Astrocyte (in vitro differentiated cells and primary cell): ENCODE measurements around the gene CLCN7. TPM values are rescaled to one million over a fixed set of nuclear protein-coding genes. Genes with fewer than 3 reads are reported as not detected.

Source experiments
- DNase-seq: peaks from one replicate; pipeline ENCODE4 v3.0.0-alpha.2; 2010; ENCODE audit warnings: low read depth
- FAIRE-seq: peaks from 2 replicates; lab custom pipeline; 2011; peaks lifted over from hg19 to GRCh38; lab: Jason Lieb, UNC
- H2AFZ ChIP-seq: 2 replicates; pipeline ENCODE4 v1.6.0; 2012; ENCODE audit warnings: low read depth, low read length, inconsistent platforms
- H3K27ac ChIP-seq: 2 replicates; pipeline ENCODE4 v1.5.1; 2011; ENCODE audit warnings: low read depth, low read length, inconsistent platforms
- H3K27me3 ChIP-seq: 2 replicates; pipeline ENCODE4 v1.6.0; 2011; ENCODE audit warnings: low read length, inconsistent platforms; ENCODE audit not compliant: insufficient read depth
- H3K36me3 ChIP-seq: 2 replicates; pipeline ENCODE4 v1.5.1; 2011; ENCODE audit warnings: low read length, inconsistent platforms; ENCODE audit not compliant: insufficient read depth
- H3K4me1 ChIP-seq: 2 replicates; pipeline ENCODE4 v1.5.1; 2011; ENCODE audit warnings: low read length, inconsistent platforms; ENCODE audit not compliant: insufficient read depth
- H3K4me2 ChIP-seq: 2 replicates; pipeline ENCODE4 v1.6.0; 2012; ENCODE audit warnings: low read length, inconsistent platforms
- H3K4me3 ChIP-seq: 2 replicates; pipeline ENCODE4 v1.5.1; 2011; ENCODE audit warnings: low read depth, mild to moderate bottlenecking, low read length, inconsistent platforms; ENCODE audit not compliant: insufficient read depth
- H3K79me2 ChIP-seq: 2 replicates; pipeline ENCODE4 v1.6.0; 2012; ENCODE audit warnings: mild to moderate bottlenecking, low read length, inconsistent platforms; ENCODE audit not compliant: insufficient read depth
- H3K9ac ChIP-seq: 2 replicates; pipeline ENCODE4 v1.6.0; 2012; ENCODE audit warnings: mild to moderate bottlenecking, low read length, inconsistent platforms
- H3K9me3 ChIP-seq: 2 replicates; pipeline ENCODE4 v1.5.1; 2012; ENCODE audit warnings: low read depth, mild to moderate bottlenecking, low read length, inconsistent platforms; ENCODE audit not compliant: insufficient read depth
- H4K20me1 ChIP-seq: 2 replicates; pipeline ENCODE4 v1.6.0; 2012; ENCODE audit warnings: low read length, inconsistent platforms; ENCODE audit not compliant: insufficient read depth
- H3K27ac Mint-ChIP-seq: one replicate; pipeline ENCODE4 v1.8.0; 2021; ENCODE audit warnings: mild to moderate bottlenecking, mixed read lengths; ENCODE audit not compliant: unreplicated experiment
- H3K27me3 Mint-ChIP-seq: one replicate; pipeline ENCODE4 v1.8.0; 2021; ENCODE audit warnings: low read depth, mixed read lengths; ENCODE audit not compliant: unreplicated experiment
- H3K36me3 Mint-ChIP-seq: one replicate; pipeline ENCODE4 v1.8.0; 2021; ENCODE audit warnings: low read depth, mixed read lengths; ENCODE audit not compliant: unreplicated experiment
- H3K4me1 Mint-ChIP-seq: one replicate; pipeline ENCODE4 v1.8.0; 2021; ENCODE audit warnings: low read depth, mixed read lengths; ENCODE audit not compliant: unreplicated experiment
- H3K4me3 Mint-ChIP-seq: one replicate; pipeline ENCODE4 v1.8.0; 2021; ENCODE audit warnings: mild to moderate bottlenecking, moderate library complexity, mixed read lengths; ENCODE audit not compliant: unreplicated experiment
- H3K9me3 Mint-ChIP-seq: one replicate; pipeline ENCODE4 v1.8.0; 2021; ENCODE audit warnings: mild to moderate bottlenecking, mixed read lengths; ENCODE audit not compliant: unreplicated experiment
- EZH2 ChIP-seq: IDR thresholded peaks from 2 replicates; pipeline ENCODE4 v1.6.1; 2012; ENCODE audit warnings: mild to moderate bottlenecking, low read length, inconsistent platforms; ENCODE audit not compliant: insufficient read depth
- total RNA-seq: library from RNA; stranded (reverse); gene quantifications from 2 replicates; pipeline ENCODE4 v1.2.1, GENCODE V29; 2021
- TF ChIP-seq, protein P1 (sequence below): IDR thresholded peaks from 2 replicates; pipeline ENCODE4 v1.5.1; 2011; ENCODE audit warnings: low read depth, mild to moderate bottlenecking, inconsistent platforms, low read length, moderate library complexity; ENCODE audit not compliant: insufficient read depth

The CLCN7 gene
- total RNA-seq, 1 donor from 2014 or later = 66.7 TPM

DNA sequence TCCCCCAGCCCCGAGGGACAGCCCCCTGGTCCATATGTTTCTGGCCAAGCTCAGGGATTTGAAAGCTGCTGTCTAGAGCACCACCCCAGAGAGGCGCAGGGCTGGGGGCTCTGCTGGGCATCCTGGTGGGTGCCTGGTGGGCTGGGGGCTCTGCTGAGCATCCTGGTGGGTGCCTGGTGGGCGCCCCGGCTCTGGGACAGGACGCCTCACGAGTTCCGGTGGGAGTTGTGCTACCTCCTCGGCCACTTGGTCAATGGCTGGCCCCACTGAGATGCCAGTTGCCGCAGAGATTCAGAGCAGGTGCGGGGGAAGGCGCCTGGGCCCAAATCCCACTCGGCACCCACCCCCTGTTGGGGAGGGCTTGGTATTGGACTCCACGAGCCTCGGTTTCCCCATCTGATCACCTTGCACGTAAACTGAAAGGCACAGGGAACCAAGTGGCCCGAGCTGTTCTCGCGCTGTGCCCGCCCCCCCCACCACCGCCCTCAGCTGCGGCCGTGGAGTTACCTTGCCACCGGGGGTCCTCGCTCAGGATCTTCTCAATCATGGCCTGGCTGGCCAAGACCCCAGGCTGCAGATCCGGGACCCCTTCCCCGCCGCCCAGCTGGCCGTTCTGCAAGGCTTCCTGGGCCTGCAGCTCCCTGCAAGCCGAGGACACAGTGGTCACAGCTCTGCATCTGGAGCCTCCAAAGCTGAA lies 73.6 kb downstream of the CLCN7 start:
- no peak for FAIRE-seq
- peaks cover 21% of the 10 kb centered on the region for H3K36me3 Mint-ChIP-seq
- H3K27ac ChIP-seq = no peak overlapping the region

DNA sequence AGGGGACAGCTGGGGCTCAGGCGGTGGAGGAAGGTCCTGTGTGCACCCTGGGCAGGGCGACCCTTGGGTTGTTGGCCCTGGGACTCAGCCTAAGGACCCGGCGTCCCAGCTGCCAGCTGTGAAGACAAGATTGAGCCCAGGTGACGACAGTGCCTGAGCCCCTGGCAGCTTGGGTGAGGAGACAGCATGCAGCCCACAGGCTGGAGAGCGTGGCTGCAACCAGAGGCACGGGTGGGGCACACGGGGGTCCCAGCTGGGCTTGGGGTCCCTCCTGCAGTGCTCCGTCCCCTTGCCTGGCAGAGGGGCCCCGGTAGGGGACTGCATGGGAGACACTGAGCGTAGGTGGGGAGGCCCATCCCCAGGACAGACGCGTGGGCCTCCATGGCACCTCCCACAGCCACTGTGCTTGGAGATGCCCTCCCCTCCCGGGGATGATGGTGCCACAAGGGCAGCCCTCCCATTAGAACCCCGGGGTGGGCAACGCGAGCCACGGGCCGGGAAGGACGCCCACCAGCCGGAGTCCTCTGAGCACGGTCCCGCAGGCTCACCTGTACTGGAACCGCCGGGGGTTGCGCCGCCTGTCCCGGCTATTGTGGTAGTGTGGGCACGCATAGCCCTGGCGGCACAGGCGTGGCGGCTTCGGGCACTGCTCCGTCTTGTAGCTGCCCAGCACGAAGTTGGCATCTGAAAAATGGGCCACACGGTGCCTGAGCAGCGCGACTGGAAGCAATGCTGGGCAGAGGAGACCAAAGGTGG lies 75.8 kb downstream of the CLCN7 start:
- TF ChIP-seq EZH2 = no peak
- TF ChIP-seq, protein P1, sequence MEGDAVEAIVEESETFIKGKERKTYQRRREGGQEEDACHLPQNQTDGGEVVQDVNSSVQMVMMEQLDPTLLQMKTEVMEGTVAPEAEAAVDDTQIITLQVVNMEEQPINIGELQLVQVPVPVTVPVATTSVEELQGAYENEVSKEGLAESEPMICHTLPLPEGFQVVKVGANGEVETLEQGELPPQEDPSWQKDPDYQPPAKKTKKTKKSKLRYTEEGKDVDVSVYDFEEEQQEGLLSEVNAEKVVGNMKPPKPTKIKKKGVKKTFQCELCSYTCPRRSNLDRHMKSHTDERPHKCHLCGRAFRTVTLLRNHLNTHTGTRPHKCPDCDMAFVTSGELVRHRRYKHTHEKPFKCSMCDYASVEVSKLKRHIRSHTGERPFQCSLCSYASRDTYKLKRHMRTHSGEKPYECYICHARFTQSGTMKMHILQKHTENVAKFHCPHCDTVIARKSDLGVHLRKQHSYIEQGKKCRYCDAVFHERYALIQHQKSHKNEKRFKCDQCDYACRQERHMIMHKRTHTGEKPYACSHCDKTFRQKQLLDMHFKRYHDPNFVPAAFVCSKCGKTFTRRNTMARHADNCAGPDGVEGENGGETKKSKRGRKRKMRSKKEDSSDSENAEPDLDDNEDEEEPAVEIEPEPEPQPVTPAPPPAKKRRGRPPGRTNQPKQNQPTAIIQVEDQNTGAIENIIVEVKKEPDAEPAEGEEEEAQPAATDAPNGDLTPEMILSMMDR = no peak
- Histone ChIP-seq H2AFZ (no peak overlapping the region), H3K9ac (no peak overlapping the region), H3K4me2 (no peak overlapping the region), H3K27ac (no peak overlapping the region), H3K9me3 (no peaks in the 10 kb centered on the region), H3K36me3 (no peaks in the 10 kb centered on the region), H4K20me1 (peaks cover 8% of the 10 kb centered on the region), H3K4me1 (no peaks in the 10 kb centered on the region), H3K79me2 (no peaks in the 10 kb centered on the region), H3K27me3 (no peaks in the 10 kb centered on the region), H3K4me3 (no peak overlapping the region)
- DNase-seq (no peak), FAIRE-seq (no peak)
- H3K36me3 Mint-ChIP-seq = peaks cover 21% of the 10 kb centered on the region
- H3K27ac Mint-ChIP-seq = no peak overlapping the region
- no peaks in the 10 kb centered on the region for H3K4me1 Mint-ChIP-seq
- H3K9me3 Mint-ChIP-seq = no peaks in the 10 kb centered on the region
- no peak overlapping the region for H3K4me3 Mint-ChIP-seq
- H3K27me3 Mint-ChIP-seq = no peaks in the 10 kb centered on the region

More for the DNA sequence above, 73.6 kb downstream of the CLCN7 start:
- Histone ChIP-seq H3K4me3 (no peak overlapping the region), H4K20me1 (peaks cover 16% of the 10 kb centered on the region), H3K79me2 (no peaks in the 10 kb centered on the region), H2AFZ (no peak overlapping the region), H3K27me3 (no peaks in the 10 kb centered on the region), H3K9ac (no peak overlapping the region), H3K9me3 (no peaks in the 10 kb centered on the region), H3K4me2 (no peak overlapping the region), H3K4me1 (no peaks in the 10 kb centered on the region), H3K36me3 (no peaks in the 10 kb centered on the region)
- no peak for TF ChIP-seq EZH2
- TF ChIP-seq, protein P1 = no peak
- H3K27me3 Mint-ChIP-seq = no peaks in the 10 kb centered on the region
- no peak for DNase-seq
- H3K4me3 Mint-ChIP-seq = no peak overlapping the region
- no peaks in the 10 kb centered on the region for H3K4me1 Mint-ChIP-seq
- H3K27ac Mint-ChIP-seq = no peak overlapping the region
- H3K9me3 Mint-ChIP-seq = no peaks in the 10 kb centered on the region
